ENCODE results near the gene EPB41L3.

Gene EPB41L3

DNA sequence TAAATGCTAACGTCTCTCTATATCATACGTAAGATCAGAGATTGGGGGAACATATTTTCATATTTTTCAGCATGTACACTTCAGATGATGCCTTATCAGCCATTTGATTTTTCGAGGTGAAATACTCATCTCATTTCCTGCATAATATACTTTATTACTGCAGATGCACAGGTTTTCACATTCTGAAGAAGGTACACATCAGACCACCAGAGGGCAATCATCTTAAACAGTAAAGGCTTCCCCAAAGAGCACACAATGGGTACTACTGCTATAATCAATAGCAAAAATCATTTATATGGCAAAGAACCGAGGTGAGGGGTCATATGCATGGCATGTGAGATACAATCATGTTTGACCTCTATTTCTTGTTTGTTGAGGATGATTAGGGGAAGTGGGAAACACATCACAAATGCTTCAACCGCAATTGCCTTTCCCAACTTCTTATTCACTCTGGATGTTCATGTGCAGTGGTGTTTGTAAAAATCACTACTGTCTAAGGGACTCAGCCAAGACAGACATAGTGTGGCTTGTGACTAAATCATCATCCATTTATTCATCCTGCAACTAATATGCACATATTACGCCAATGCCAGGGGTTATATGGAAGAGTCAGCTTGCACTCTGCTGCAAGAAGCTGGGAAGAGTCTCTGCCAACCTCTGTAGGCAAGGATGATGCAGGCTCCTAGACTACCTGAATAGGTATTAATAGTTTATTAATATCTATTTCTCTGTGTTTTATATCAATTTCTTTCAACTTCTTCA, 118.7 kb downstream of the EPB41L3 start:
- peak; percentile 72 for DNase-seq (ENCODE audit: low read depth)
- Histone ChIP-seq H3K36me3 (ENCODE audit: control insufficient read depth, insufficient read depth, low read length, severe bottlenecking) (peaks cover 37% of the 10 kb centered on the region), H3K9ac (ENCODE audit: low read length) (no peak overlapping the region), H3K4me1 (ENCODE audit: control insufficient read depth, insufficient read depth, low read length) (peaks cover 6% of the 10 kb centered on the region), H3K9me3 (ENCODE audit: control insufficient read depth, low read length) (no peaks in the 10 kb centered on the region), H3K27me3 (replicated peaks; ENCODE audit: control insufficient read depth, insufficient read depth, low read length) (no peaks in the 10 kb centered on the region), H3K4me3 (ENCODE audit: low read length) (no peak overlapping the region)

GRCh38 chr18:5422626-5423025, 121.2 kb downstream of the EPB41L3 start:
- peaks cover 54% of the 10 kb centered on the region for H3K36me3 ChIP-seq (ENCODE audit: control insufficient read depth, insufficient read depth, low read length, severe bottlenecking)
- H3K4me3 ChIP-seq (ENCODE audit: low read length), result no peak overlapping the region
- no peak overlapping the region for H3K9ac ChIP-seq (ENCODE audit: low read length)
- no peaks in the 10 kb centered on the region for H3K27me3 ChIP-seq (replicated peaks; ENCODE audit: control insufficient read depth, insufficient read depth, low read length)
- H3K9me3 ChIP-seq (ENCODE audit: control insufficient read depth, low read length), result no peaks in the 10 kb centered on the region
- DNase-seq (ENCODE audit: low read depth), result no peak
- H3K4me1 ChIP-seq (ENCODE audit: control insufficient read depth, insufficient read depth, low read length), result peaks cover 6% of the 10 kb centered on the region

DNA sequence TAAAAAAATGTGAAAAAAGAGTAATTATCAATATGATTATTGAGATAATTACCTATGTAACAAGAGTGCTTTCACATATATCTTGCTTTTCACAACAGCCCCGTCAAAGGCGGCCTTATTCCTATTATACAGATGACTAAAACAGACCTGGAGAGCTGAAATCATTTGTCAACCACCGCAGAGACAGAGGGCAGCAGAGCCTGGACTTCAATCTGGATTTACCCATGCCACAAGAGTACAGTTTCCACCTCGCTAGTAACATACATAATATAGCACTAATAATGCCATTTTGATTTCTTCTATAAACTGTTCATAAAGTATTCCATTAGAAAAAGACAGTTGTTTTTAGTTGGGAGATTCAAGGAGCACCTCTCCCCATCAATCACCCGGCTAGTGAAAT, 121.8 kb downstream of the EPB41L3 start:
- Histone ChIP-seq H3K9me3 (ENCODE audit: control insufficient read depth, low read length) (no peaks in the 10 kb centered on the region), H3K36me3 (ENCODE audit: control insufficient read depth, insufficient read depth, low read length, severe bottlenecking) (peaks cover 56% of the 10 kb centered on the region), H3K4me3 (ENCODE audit: low read length) (no peak overlapping the region), H3K27me3 (replicated peaks; ENCODE audit: control insufficient read depth, insufficient read depth, low read length) (no peaks in the 10 kb centered on the region), H3K4me1 (ENCODE audit: control insufficient read depth, insufficient read depth, low read length) (peaks cover 6% of the 10 kb centered on the region), H3K9ac (ENCODE audit: low read length) (no peak overlapping the region)
- no peak for DNase-seq (ENCODE audit: low read depth)

DNA sequence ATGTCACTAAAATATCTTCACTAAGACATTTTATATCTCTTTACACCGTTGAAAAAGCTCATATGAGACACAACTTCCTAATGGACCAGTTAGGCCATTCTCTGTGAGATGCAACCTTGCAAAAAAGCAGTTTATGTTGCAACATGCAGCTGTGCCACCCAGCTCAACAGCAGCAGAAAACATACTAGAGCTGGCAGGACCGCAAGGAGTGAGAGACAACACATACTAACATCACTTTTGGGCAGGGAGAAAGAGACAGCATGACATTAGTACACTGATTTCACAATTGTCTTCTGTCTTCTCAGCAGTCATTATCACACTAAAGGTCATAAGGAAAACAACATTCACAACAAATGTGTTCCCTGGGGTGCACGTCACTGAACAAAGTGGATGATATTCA, 122.9 kb downstream of the EPB41L3 start:
- H3K9me3 ChIP-seq (ENCODE audit: control insufficient read depth, low read length), result no peaks in the 10 kb centered on the region
- no peak for DNase-seq (ENCODE audit: low read depth)
- no peak overlapping the region for H3K9ac ChIP-seq (ENCODE audit: low read length)
- H3K27me3 ChIP-seq (replicated peaks; ENCODE audit: control insufficient read depth, insufficient read depth, low read length), result no peaks in the 10 kb centered on the region
- peaks cover 6% of the 10 kb centered on the region for H3K4me1 ChIP-seq (ENCODE audit: control insufficient read depth, insufficient read depth, low read length)
- H3K36me3 ChIP-seq (ENCODE audit: control insufficient read depth, insufficient read depth, low read length, severe bottlenecking), result peaks cover 63% of the 10 kb centered on the region
- no peak overlapping the region for H3K4me3 ChIP-seq (ENCODE audit: low read length)

DNA sequence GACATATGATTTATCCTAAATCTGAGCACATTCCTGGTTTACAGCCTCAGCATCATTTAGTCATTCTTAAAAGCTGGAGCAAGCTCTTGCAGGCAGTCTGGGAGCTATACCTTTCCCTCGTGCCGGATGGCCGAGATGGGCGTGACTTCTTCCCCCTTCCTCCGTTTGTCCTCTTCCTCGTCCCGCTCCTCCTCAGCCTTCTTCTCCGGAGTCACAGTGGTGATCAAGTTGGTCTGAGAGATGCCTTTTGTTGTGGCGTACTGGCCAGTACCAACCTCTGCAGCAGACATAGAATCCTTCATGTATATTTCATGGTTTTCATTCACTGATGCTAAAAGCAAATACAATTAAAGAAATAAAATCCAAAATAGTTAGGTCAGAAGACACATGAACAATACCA, 124.2 kb downstream of the EPB41L3 start:
- Histone ChIP-seq H3K9ac (ENCODE audit: low read length) (no peak overlapping the region), H3K4me3 (ENCODE audit: low read length) (no peak overlapping the region), H3K36me3 (ENCODE audit: control insufficient read depth, insufficient read depth, low read length, severe bottlenecking) (peaks cover 71% of the 10 kb centered on the region), H3K9me3 (ENCODE audit: control insufficient read depth, low read length) (no peaks in the 10 kb centered on the region), H3K4me1 (ENCODE audit: control insufficient read depth, insufficient read depth, low read length) (peaks cover 6% of the 10 kb centered on the region), H3K27me3 (replicated peaks; ENCODE audit: control insufficient read depth, insufficient read depth, low read length) (no peaks in the 10 kb centered on the region)
- DNase-seq (ENCODE audit: low read depth), result no peak

DNA sequence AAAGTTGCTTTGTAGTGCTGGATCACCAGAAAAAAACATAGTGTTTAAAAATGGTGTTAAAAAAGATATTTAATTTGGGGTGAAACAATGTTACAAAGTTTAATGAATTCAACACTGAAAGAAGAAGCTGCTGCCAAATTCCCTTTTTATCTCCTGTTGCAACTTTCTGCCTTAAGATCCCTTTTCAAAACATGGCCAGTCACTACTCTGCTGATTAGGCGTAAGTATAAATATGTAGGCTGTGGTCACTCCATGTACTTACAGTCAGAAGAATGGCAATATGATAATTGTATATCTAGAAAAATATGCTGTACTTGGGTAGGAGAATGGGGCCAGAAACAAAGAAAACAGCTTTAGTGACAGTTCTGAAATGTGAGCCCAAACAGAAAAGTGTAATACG, 124.8 kb downstream of the EPB41L3 start:
- Histone ChIP-seq H3K36me3 (ENCODE audit: control insufficient read depth, insufficient read depth, low read length, severe bottlenecking) (peaks cover 71% of the 10 kb centered on the region), H3K4me1 (ENCODE audit: control insufficient read depth, insufficient read depth, low read length) (peaks cover 6% of the 10 kb centered on the region), H3K27me3 (replicated peaks; ENCODE audit: control insufficient read depth, insufficient read depth, low read length) (no peaks in the 10 kb centered on the region), H3K9me3 (ENCODE audit: control insufficient read depth, low read length) (no peaks in the 10 kb centered on the region), H3K4me3 (ENCODE audit: low read length) (no peak overlapping the region), H3K9ac (ENCODE audit: low read length) (no peak overlapping the region)
- DNase-seq (ENCODE audit: low read depth), result no peak

GRCh38 chr18:5417342-5417741, 126.5 kb downstream of the EPB41L3 start:
- Histone ChIP-seq H3K9ac (ENCODE audit: low read length) (no peak overlapping the region), H3K9me3 (ENCODE audit: control insufficient read depth, low read length) (no peaks in the 10 kb centered on the region), H3K27me3 (replicated peaks; ENCODE audit: control insufficient read depth, insufficient read depth, low read length) (no peaks in the 10 kb centered on the region), H3K4me3 (ENCODE audit: low read length) (no peak overlapping the region), H3K4me1 (ENCODE audit: control insufficient read depth, insufficient read depth, low read length) (peaks cover 6% of the 10 kb centered on the region), H3K36me3 (ENCODE audit: control insufficient read depth, insufficient read depth, low read length, severe bottlenecking) (peaks cover 61% of the 10 kb centered on the region)
- DNase-seq (ENCODE audit: low read depth), result peak; percentile 35

DNA sequence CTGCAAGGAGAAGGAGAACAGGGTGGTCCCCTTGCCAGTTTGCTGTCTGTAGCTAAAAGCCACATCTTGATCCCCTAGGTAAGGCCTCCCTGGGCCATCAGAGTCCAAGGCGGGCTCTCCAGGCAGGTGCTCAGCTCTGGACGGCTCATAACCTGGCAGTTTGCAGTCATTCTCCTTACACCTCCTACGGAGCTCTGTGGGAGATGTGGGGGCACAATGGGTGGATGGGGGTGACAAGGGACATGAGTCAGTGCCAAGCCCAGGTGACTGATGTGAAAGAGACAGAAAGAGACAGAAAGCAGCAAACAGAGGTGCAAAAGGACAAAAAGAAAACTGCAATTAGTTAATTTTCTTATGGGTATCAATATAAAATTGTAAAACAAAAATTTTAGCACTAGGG, 127.7 kb downstream of the EPB41L3 start:
- Histone ChIP-seq H3K4me1 (ENCODE audit: control insufficient read depth, insufficient read depth, low read length) (peaks cover 3% of the 10 kb centered on the region), H3K27me3 (replicated peaks; ENCODE audit: control insufficient read depth, insufficient read depth, low read length) (no peaks in the 10 kb centered on the region), H3K9me3 (ENCODE audit: control insufficient read depth, low read length) (no peaks in the 10 kb centered on the region), H3K4me3 (ENCODE audit: low read length) (no peak overlapping the region), H3K36me3 (ENCODE audit: control insufficient read depth, insufficient read depth, low read length, severe bottlenecking) (peaks cover 52% of the 10 kb centered on the region), H3K9ac (ENCODE audit: low read length) (no peak overlapping the region)
- no peak for DNase-seq (ENCODE audit: low read depth)

DNA sequence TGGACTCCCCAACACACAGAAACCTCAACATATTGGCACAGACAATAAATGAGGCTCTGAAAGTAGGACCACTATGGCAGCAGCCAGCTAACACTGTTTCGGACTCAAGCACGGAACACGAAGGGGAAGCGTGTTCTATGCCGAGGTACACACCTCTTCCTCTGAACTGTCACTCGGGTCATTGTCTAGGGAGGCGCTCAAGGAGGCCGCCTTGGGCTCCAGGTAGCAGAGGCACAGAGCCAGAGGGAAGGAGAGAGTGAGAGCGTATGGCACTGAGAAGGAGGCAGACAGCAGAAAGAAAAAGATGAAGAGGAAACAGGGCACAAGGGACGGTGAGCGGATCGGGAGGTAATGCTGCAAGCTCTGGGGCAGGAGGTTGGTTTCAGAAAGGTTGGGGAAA, 128.1 kb downstream of the EPB41L3 start:
- DNase-seq (ENCODE audit: low read depth), result no peak
- Histone ChIP-seq H3K9ac (ENCODE audit: low read length) (no peak overlapping the region), H3K9me3 (ENCODE audit: control insufficient read depth, low read length) (no peaks in the 10 kb centered on the region), H3K27me3 (replicated peaks; ENCODE audit: control insufficient read depth, insufficient read depth, low read length) (no peaks in the 10 kb centered on the region), H3K4me1 (ENCODE audit: control insufficient read depth, insufficient read depth, low read length) (peaks cover under 1% of the 10 kb centered on the region), H3K4me3 (ENCODE audit: low read length) (no peak overlapping the region), H3K36me3 (ENCODE audit: control insufficient read depth, insufficient read depth, low read length, severe bottlenecking) (peaks cover 53% of the 10 kb centered on the region)

- Histone ChIP-seq H3K36me3 (ENCODE audit: control insufficient read depth, insufficient read depth, low read length, severe bottlenecking) (peaks cover 57% of the 10 kb centered on the region), H3K9ac (ENCODE audit: low read length) (no peak overlapping the region), H3K4me3 (ENCODE audit: low read length) (no peak overlapping the region), H3K27me3 (replicated peaks; ENCODE audit: control insufficient read depth, insufficient read depth, low read length) (no peaks in the 10 kb centered on the region), H3K4me1 (ENCODE audit: control insufficient read depth, insufficient read depth, low read length) (no peaks in the 10 kb centered on the region), H3K9me3 (ENCODE audit: control insufficient read depth, low read length) (no peaks in the 10 kb centered on the region)
- DNase-seq (ENCODE audit: low read depth), result no peak
Observed at GRCh38 chr18:5415031-5415430, 128.8 kb downstream of the EPB41L3 start.

DNA sequence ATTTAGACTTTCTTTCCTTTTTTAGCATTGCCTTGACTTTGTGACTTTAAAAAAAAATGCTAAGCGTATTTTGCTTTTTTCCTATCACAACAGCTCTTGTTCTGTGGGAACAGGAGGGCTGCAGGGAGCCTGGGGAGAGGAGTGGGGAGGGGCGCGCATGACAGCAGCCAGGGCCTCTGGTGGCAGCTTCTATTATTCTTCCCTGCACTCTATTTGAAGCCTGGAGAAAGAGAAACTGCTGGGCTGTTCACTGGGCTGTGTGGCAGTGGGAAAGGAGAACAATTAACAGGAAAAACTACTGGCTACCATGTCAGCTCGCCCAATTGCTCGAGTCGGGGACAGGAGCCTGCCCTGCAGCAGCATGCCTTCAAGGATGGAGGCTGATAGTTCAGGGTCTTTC, 129.3 kb downstream of the EPB41L3 start:
- Histone ChIP-seq H3K9me3 (ENCODE audit: control insufficient read depth, low read length) (no peaks in the 10 kb centered on the region), H3K4me1 (ENCODE audit: control insufficient read depth, insufficient read depth, low read length) (no peaks in the 10 kb centered on the region), H3K36me3 (ENCODE audit: control insufficient read depth, insufficient read depth, low read length, severe bottlenecking) (peaks cover 55% of the 10 kb centered on the region), H3K9ac (ENCODE audit: low read length) (no peak overlapping the region), H3K27me3 (replicated peaks; ENCODE audit: control insufficient read depth, insufficient read depth, low read length) (no peaks in the 10 kb centered on the region), H3K4me3 (ENCODE audit: low read length) (no peak overlapping the region)
- no peak for DNase-seq (ENCODE audit: low read depth)

GRCh38 chr18:5413447-5413846, 130.3 kb downstream of the EPB41L3 start:
- H3K4me1 ChIP-seq (ENCODE audit: control insufficient read depth, insufficient read depth, low read length), result no peaks in the 10 kb centered on the region
- no peak overlapping the region for H3K9ac ChIP-seq (ENCODE audit: low read length)
- peaks cover 44% of the 10 kb centered on the region for H3K36me3 ChIP-seq (ENCODE audit: control insufficient read depth, insufficient read depth, low read length, severe bottlenecking)
- H3K9me3 ChIP-seq (ENCODE audit: control insufficient read depth, low read length), result no peaks in the 10 kb centered on the region
- H3K27me3 ChIP-seq (replicated peaks; ENCODE audit: control insufficient read depth, insufficient read depth, low read length), result no peaks in the 10 kb centered on the region
- H3K4me3 ChIP-seq (ENCODE audit: low read length), result no peak overlapping the region
- DNase-seq (ENCODE audit: low read depth), result no peak
